ELR (cell line): Measurements from ENCODE around the gene OR6B3.
"Not testable (repeated sequence)": the region's sequence is repeated elsewhere in the genome, so short reads cannot be mapped to it uniquely, and the experiment has no call there.

Experiments used
- DNase-seq: peaks from one replicate; pipeline ENCODE4 v3.0.0-alpha.2; 2015; ENCODE audit warnings: low read depth

Gene OR6B3

GRCh38 chr2:240053173-240054155, at the start of gene OR6B3:
Gene OR6B3, minus strand, starts transcription at chr2:240053521.
- DNase-seq, result no peak

DNA sequence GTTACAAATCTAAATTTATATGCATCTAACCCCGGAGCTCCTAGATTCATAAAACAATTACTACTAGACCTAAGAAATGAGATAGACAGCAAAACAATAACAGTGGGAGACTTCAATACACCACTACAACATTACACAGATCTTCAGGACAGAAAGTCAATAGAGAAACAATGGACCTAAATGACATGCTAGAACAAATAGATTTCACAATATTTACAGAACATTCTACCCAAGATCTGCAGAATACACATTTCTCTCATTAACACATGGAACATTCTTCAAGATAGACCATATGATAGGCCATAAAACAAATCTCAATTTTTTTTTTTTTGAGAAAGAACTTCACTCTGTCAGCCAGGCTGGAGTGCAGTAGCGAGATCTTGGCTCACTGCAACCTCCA, 45.0 kb upstream of the OR6B3 start:
- no peak for DNase-seq

DNA sequence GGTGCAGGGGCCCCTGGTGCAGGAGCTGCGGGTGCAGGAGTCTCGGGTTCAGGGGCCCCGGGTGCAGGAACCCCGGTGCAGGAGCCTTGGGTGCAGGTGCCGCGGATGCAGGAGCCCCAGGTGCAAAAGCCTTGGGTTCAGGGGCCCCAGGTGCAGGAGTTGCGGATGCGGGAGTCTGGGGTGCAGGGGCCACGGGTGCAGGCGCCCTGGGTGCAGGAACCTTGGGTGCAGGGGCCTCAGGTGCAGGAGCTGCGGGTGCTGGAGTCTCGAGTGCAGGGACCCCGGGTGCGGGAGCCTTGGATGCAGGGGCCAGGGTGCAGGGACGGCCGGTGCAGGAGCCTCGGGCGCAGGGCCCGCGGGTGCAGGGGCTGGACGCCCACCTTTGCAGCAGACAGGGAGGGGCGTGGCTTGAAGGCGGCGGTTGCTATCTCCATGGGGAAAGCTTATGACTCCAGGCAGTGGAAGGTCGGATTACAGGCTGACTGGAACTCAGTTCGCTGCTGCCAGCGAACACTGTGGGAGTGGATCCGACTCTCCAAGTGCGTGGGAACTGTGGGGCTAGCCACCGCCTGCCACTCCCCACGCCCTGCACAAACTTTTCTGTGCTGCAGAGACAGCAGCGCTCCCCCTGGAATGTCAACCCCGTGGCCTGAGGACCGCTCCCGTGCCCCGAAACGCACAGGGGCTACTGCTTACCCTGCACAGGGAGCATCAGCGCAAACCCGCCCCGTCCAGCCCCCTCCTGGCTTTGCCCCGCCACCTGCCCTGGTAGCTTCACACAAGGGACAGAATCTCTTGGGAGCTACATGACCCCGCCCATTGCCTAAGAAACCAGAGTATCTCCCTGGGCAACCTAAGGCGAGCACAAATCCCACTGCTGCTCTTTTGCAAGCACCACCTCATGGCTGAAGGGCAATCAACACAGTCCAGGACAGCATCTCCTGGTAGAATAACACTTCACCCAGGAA, 42.5 kb upstream of the OR6B3 start:
- no peak for DNase-seq

GRCh38 chr2:240089306-240089705, 36.0 kb upstream of the OR6B3 start:
- no peak for DNase-seq

DNA sequence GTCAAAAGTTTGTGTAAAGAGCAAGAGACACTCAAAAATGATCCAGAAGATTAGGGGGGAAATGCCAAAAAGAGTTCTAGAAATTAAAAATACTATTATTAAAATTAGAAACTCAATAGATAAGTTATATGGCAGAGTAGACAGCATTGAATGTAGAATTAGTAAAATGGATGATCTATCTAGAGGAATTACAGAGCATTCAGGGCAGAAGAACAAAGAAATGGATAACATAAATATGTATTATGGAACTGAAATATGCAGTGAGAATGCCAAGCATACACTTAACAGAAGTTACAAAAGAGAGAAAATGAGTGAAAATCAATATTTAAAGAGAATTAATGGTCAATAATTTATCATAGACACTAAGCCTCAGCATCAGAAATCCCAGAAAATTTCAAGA, 33.2 kb upstream of the OR6B3 start:
- no peak for DNase-seq

- no peak for DNase-seq
Measured at GRCh38 chr2:240078631-240079030, 25.3 kb upstream of the OR6B3 start.

GRCh38 chr2:240077442-240077841, 24.1 kb upstream of the OR6B3 start:
- no peak for DNase-seq

DNA sequence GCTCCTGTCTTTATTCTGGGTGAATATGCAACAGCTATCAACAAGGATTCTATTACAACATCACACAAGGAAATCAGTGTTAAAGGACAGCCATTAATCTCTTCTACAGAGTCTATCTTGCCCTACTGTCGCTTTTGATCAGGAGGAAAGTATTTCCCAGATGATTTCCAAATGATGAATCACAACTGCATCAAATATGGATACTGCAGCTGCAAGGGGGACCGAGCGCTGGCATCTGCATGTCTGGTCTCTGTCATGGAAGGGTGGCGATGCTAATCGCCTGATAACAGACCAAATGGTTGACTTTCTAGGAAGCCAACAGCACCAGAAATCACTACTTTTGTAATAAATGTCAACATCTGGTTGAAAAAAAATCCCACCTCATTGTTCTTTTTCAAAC, 21.2 kb upstream of the OR6B3 start:
- DNase-seq, result no peak

DNA sequence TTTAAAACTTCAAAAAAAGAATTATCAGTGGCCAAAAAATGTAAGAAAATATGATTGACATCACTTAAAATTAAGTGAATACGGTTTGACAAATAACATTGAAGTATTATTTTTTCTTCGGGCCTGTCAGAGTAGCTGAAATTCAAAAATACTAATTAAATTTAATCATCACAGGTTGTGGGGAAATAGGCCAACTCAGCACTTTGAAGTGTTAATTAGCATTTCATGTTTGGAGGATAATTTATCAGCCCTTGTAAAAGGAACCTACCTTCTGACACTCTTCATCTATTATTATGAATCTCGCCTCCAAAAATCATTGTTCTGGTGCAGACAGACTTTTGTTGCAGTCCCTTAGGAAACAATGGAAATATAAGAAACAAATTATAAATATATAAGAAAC, 17.6 kb upstream of the OR6B3 start:
- DNase-seq, result no peak

DNA sequence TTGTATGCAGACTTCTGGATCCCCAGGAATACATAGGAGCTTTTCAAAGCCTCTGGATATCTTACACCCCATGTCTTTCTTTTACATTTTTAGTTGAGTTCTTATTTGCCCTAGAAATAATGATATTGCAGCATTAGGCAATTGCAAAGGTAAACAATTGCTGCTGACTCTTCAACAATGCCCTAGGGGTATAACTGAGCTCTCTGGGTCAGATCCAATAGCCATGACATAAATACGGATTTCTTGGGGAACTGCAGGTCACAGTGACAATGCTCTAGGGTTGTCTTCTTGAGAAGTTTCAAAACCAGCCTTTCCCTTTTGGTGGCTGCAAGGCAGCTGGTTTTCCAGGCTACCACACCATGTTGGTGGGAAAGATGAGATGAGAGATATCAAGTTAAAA, 16.5 kb upstream of the OR6B3 start:
- peak; percentile 33 for DNase-seq

DNA sequence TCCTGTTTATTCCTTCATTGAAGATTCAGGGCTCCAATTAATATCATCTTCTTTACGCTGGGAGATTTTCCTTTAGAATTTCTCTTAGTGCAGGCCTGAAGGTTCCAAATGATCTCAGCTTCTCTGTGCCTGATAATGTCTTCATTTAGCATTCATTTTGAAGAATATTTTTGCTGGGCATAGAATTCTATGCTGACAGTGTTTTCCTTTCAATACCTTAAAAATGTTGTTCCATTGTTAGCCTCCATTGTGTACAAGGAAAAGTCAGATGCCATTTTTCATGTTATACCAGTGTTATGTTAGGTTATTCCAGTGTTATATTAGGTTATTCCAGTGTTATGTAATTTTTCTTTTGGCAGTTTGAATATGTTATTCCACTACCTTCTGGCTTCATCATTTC, 14.9 kb upstream of the OR6B3 start:
- no peak for DNase-seq

- no peak for DNase-seq
Measured at GRCh38 chr2:240066489-240066888, 13.2 kb upstream of the OR6B3 start.

- DNase-seq, result no peak
Measured at GRCh38 chr2:240064898-240065297, 11.6 kb upstream of the OR6B3 start.

DNA sequence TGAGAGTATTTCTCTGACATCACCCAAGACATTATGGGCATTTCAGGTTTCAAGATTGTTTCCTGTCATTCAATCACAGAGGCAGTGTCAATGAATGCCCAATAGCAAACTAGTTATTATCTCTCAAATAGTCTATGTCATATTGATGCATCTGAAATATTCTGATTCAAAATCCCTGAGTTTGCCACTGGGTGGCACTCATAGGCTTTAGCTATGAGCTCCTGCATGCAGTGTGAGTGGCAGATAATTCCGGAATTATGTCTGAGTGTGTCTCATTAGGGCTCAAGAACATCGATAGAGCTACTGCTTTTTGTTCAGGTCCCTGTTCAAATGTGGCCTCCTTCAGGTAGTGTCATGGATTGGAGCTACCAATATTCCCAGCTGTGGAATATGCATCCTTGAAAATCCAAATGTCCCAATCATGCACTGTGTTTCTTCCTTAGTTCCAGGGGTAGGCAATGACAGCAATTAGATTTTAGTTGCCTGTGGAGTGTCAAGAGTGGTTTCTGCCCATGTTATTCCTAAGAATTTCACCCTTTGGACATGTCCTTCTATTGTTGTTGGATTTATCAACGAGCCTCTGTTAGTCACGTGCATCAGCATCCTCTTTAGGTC, 7.8 kb upstream of the OR6B3 start:
- peak; percentile 68 for DNase-seq

GRCh38 chr2:240056678-240057077, 3.4 kb upstream of the OR6B3 start:
- no peak for DNase-seq

DNA sequence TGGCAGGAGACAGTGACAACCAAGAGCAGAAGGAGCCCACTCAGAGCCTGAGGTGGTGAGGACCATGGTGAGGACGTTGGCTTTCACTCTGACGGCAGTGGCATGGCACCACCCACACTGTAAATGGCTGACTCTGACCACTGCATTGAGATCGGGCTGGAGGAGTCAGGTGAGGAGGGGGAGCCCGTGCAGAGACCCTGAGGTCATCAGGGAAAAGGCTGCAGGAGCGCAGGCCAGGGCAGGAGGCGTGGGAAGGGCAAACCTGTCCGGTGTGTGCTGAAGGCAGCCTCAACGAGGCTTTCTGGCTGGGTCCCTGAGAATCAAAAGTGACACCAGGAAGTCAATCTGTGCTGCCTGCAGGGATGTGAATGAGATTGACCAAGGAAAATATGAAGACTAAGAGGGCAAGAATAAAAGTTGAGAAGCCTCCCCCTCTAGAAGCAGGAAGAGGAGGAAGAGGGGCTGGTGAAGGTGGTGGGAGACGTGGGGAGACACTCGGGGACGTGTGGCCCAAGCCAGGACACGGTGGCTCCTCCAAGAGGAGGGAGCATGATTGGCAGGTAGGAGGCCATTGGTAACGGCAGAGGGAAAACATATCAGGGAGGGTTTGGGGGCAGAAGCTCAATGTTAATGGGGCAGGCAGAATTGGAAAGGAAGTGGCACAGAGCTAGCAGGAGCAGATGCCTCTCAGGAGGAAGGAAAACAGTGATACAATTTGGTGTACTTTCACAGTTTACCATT, 2.0 kb upstream of the OR6B3 start:
- DNase-seq, result no peak

- no peak for DNase-seq
Measured at GRCh38 chr2:240052524-240052923, 797 bp downstream of the OR6B3 start.

DNA sequence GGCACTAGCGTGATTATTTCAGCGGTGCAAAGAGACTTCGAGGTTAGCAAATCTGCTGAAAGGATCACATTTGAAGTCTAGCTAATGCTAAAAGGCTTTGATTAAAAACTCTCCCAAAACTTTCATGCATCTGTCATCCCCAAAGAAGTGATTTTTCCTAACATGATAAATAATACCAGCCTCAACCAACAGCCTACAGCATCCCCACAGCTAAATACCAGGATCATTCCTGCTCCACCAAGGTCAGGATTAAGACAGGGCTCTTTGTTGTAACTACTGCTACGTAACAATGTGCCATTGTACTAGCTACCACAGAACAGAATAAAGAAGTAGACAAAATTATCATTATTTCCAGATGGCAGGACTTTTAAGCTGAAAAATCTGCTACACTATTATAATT, 1.6 kb downstream of the OR6B3 start:
- DNase-seq, result no peak

- no peak for DNase-seq
Measured at GRCh38 chr2:240050278-240050677, 3.0 kb downstream of the OR6B3 start.

DNA sequence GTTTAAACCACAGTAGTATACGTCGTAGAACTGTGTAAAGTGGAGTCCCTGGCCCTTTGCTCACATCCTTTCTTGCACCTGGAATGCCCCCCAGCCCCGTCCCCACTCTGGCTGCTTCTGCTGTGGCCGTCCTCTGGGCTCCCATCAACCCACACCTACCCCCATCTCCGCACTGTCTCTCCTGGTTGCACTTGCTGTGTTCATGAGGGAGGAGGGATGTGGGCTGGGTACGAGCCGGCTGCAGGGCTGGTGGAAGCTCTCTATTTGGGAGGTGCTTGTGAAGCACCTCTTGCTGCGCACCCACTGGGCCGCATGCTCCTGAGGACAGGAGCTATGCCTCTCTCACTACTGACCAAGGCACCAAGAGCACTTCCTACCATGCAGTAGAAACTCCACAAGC, 5.1 kb downstream of the OR6B3 start:
- no peak for DNase-seq

GRCh38 chr2:240045098-240045497, 8.2 kb downstream of the OR6B3 start:
- no peak for DNase-seq

GRCh38 chr2:240044096-240044495, 9.2 kb downstream of the OR6B3 start:
- not testable (repeated sequence) for DNase-seq
